Measurements from ENCODE around the gene AP2M1.

The AP2M1 gene

DNA sequence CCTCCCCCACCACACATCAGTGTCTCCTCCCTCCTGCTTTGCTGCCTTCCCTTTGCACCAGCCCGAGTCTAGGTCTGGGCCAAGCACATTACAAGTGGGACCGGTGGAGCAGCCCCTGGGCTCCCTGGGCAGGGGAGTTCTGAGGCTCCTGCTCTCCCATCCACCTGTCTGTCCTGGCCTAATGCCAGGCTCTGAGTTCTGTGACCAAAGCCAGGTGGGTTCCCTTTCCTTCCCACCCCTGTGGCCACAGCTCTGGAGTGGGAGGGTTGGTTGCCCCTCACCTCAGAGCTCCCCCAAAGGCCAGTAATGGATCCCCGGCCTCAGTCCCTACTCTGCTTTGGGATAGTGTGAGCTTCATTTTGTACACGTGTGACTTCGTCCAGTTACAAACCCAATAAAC, 9.0 kb downstream of the AP2M1 start:
- no peak for DNase-seq

DNA sequence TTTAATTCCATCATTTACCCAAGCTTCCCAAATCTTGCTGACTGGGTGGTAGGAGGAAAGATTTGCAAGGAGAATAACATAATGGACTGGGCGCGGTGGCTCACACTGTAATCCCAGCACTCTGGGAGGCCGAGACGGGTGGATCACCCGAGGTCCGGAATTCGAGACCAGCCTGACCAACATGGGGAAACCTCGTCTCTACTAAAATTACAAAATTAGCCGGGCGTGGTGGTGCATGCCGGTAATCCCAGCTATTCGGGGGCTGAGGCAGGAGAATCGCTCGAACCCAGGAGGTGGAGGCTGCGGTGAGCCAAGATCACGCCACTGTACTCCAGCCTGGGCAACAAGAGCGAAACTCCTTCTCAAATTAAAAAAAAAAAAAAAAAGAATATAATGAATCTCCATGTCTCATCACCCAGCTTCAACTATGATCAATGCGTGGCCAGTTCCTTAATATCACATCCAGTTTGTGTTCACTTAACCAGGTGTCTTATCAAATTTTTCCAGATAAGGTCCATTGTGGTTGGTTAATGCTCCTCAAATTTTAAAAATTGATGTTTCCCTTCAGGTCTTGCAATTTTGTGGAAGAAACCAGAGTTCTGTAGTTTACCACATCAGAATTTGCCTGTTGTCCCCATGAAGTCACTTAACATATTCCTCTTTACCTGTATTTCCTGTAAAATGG, 10.0 kb downstream of the AP2M1 start:
- DNase-seq = peak; percentile 73

DNA sequence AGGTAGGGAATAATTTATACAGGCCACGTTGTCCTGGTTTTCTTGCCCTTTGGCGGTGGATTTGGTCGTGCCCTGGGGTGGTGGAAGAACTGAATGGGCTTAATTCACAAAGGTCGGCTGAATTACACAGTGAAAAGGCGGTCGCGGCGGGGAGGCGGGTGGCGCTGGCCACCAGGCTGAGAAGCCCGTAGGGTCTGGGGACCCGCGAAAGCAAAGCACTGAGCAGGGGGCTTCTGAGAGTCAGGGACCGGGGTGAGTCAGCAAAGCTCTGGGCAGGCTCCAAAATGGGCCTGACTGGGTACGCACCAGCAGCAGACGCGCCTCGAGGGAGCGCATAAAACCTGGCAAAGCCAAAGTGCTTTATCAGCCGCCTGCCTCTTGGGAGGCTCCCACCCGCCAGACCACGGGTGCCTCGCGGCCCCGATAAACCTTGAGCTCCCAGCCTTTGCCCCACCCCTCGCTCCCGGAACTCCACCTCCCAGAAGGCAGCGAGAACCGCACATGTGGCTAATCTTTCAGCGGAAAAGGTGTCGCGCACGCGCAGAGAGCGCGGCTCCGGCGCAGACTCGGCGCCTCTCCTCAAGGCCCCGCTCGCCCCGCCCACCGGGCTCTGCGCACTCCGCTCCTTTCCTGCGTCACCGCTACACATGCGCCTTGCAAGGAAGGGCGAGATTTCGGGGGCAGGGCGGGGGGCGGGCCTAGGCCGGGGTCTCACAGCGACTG, 11.0 kb downstream of the AP2M1 start:
- DNase-seq = peak; percentile 99

DNA sequence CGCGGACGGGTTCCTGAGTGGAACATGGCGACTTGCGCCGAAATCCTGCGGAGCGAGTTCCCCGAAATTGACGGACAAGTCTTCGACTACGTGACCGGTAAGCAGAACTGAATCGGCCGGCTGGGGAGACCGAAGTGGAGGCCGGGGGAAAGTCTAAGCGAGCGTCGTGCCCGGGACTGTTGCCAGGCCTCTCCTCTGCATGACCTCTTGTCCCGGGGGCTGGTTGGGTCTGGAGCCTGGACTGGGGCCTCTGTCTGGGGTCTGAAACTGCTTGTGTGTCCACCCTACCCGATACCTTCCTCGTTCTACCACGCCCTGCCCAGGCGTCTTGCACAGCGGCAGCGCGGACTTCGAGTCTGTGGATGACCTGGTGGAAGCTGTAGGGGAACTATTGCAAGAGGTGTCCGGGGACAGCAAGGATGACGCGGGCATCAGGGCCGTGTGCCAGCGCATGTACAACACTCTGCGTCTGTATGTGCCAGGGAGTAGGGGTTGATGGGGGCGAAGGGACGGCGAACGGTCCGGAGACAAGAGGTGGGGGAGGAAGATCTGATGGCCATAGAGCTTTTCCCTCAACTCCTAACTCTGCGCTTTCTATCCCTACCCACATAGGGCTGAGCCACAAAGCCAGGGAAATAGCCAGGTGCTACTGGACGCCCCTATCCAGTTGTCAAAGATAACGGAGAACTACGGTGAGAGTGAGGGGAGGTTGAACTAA, 11.7 kb downstream of the AP2M1 start, which contains the start of gene ABCF3:
ABCF3 (plus strand) TSS at position 16 of the 718 bp plus-strand sequence; CDS start at position 25, 9 bp downstream.
- no peak for DNase-seq

DNA sequence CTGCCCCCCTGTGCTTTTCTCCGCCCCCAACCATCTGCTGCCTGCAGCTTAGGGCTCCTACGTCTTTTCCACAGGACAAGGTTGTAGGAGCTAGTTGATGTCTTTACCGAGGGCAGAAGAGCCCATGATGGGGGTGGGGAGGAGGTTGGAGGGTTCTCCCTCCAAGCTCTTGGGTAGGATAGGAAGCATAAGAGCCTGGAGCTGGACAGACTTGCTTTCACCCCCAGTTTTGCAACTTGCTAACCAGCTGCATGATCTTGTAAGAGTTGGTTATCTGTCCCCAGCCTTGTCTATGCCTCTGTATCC, 12.2 kb downstream of the AP2M1 start:
- DNase-seq = peak; percentile 16

DNA sequence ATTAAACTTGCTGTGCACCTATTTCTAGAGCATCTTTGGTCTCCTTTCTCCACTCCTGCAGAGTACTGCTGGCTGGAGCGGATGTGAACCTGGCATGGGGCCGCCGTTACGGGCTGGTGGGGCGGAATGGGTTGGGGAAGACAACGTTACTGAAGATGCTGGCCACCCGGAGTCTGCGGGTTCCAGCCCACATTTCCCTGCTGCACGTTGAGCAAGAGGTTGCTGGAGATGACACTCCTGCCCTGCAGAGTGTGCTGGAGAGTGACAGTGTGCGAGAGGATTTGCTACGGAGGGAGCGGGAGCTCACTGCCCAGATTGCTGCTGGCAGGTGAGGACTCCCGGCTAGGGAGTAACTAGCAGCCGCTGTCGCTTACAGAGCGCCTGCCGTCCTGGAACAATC, 13.4 kb downstream of the AP2M1 start:
- no peak for DNase-seq

DNA sequence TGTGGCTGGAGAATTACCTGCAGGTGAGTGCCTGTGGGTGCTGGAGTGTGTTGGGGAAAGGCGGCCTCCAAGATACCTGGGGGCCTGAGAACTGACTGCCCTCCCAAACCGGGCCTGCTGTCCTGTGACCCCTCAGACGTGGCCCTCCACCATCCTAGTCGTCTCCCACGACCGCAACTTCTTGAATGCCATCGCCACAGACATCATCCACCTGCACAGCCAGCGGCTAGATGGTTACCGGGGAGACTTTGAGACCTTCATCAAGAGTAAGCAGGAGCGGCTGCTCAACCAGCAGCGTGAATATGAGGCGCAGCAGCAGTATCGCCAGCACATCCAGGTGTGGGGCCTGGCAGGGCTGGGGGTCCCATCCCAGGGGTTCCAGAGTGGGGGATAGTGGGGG, 14.8 kb downstream of the AP2M1 start:
- DNase-seq = no peak

DNA sequence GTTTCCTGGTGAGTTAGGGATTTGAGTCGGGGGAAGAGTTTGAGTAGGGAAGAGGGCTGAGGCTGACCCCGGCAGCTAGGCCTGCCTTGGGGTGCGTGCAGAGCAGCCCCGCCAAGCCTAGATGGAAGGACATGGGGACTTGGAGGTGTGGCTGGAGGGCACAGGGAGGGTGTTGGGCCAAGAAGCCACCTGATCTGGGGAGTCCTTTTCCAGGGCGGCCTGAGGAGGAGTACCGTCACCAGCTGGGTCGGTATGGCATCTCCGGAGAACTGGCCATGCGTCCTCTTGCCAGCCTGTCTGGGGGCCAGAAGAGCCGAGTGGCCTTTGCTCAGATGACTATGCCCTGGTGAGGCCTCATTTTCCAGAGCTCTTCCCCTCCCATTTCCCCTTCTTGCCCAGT, 18.2 kb downstream of the AP2M1 start:
- DNase-seq = no peak

DNA sequence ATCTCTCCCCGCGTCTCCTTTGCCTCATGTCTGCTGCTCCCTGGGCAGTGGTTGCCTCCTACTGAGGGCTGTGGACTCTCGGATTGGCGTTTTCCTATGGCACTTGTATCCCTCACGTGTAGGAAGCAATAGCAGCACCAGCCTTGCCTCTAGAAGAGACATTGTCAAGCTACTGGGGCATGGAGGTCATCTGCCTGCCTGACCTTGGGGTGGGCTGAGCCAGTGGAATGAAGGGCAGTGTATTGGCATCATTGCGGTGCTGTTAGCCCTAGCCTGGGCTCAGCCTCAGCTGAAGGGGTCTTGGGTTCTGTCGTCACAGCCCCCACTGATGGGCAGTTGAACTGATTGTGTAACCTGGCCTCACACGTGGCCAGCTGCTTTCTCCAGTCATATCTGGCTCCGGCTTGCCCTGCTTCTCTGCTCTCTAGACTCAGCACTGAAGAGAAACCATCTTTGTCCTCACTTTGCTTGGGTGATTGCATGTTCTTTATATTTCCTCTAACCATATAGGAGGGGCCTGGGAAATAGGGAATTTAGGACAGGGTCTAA, 19.4 kb downstream of the AP2M1 start:
- no peak for DNase-seq

DNA sequence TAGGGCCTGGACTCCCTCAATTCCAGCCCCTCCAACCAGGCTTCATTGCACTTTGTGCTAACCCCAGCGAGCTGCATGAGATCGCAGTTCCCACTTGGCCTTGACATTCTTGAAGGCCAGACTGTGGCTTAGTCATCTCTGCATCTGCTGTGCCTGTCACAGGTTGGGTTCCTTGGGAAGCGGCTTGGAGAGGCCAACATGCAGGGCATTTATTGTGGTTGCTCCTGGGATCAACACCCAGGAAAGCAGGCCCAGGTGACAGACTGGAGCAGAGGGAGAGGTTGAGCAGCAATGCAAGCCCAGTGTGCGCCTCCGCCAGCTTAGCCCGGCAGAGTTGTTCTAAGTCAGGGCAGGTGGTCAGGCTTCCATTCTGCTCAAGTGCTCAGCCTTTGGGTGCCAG, 21.9 kb downstream of the AP2M1 start:
- DNase-seq = no peak

DNA sequence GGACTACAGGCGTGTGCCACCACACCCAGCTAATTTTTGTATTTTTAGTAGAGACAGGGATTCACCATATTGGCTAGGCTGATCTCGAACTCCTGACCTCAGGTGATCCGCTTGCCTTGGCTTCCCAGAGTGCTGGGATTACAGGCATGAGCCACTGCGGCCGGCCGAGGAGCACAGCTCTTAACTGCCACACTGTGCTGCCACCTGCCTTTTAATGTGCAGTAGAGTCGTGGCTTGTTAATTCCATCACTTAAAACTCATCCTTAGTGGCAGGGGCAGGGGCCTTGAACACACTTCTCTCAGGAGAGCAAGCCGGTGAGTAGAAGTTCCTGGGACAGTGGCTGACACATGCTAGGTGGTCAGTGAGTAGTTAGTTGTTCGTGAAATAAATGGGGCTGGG, 23.9 kb downstream of the AP2M1 start:
- DNase-seq = no peak

DNA sequence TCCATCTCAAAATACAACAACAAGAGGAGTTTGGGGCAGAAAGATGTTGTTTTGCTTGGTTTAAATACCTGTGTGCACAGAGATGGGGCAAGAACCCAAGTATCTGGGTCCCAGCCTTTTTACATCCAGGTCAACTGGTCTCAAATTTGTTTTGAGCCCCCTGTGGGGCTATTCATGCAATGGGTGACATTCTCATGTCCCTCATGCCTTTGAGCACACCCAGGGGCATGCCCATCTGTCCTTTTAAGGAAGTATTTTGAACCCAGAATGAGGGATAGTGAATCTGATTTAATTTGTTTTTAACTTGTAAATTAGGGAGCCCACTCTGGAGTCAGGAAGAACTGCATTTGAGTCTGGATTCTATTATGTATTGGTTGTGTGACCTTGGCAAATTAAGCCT, 26.2 kb downstream of the AP2M1 start:
- DNase-seq = no peak

DNA sequence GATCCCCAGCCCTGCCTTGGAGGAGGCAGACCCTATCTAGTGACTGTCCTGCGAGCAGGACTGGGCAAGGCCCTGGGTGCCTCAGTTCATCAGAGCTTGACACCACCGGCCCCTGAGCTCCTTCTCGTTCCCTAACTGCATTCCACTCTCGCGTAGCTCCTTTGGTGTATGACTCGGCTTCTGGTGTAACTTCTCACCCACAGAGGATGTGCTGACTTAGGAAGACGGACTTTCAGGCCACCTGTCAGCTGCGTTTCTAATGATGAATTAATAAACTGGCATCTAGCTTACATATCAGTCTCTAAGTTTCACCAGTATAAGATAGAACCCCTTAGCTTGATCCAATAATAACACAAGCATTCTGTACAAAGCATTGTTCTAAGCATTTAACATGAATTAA, 28.9 kb downstream of the AP2M1 start:
- no peak for DNase-seq

DNA sequence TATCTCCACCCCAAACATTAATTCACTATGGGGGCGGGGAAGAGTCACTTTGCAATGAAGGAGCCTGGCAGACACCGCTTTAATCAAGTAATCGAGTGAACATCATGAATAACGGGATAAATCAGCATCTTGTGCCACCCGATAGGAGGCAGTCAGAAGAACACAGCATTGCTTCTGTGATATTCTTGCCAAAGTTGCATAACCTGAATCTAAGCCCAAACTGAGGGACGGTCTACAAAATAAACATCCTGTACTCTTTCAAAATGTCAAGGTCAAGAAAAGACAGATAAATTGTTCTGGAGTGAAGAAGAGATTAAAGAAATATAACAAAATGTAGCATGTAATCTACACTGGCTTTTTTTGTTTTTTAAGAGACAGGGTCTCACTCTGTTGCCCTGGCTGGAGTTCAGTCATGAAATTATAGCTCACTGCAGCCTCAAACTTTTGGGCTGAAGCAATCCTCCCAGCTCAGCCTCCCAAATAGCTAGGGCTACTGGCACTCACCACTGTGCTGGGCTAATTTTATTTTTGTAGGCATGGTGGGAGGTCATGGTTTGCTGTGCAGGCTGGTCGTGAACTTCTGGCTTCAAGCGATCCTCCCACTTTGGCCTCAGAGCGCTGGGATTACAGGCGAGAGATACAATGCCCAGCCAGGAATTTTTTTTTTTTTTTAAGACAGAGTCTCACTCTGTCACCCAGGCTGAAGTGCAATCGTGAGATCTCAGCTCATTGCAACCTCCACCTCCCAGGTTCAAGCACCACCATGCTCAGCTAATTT, 34.7 kb downstream of the AP2M1 start:
- no peak for DNase-seq

DNA sequence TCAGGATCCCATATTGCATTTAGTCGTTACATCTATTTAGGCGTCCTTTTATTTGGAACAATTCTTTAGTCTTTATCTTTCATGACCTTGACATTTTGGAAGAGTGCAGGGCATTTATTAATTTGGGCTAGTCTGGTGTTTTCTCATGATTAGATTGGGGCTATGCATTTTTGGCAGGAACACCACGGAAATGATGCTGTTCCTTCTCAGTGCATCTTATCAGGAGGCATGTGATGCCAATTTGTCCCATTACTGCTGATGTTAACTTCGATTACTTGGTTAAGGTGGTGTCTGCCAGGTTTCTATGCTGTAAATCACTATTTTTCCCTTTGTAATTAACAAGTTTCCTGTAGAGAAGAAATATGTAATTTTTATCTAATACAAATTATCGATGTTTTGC, 36.6 kb downstream of the AP2M1 start:
- DNase-seq = peak; percentile 70

DNA sequence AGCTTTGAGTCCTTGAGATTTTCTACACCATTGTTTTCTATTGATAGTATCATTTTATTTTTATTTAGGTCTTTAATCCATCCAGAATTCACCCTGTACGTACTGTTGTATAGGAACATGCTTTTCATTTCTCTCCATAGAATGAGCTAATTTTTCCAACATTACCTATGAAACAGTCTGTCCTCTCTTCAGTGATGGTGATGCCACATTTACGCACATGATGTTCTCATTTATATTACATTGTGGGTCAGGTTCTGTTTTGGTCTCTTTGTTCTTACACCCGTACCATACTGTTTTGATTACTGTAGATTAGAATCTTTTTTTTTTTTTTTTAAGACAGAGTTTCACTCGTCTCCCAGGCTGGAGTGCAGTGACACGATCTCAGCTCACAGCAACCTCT, 37.1 kb downstream of the AP2M1 start:
- no peak for DNase-seq

DNA sequence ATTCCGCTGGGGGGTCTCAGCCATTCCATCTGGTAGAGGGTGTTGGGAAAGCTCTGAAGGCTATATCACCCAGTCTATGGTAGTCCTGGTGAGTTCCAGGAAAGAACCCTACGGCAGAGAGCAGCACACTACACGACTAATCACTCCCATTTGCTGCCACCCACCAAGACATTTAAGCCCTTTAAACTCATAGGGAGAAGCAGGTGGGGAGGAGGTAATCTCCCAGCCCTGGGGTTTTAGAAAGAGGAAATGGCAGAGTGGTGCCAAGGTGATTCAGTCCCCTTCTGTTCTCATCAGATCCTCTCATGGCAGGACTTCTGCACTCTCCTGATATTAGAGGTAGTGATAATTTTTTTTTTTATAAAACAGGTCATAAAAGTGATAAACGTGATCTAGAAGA, 44.2 kb downstream of the AP2M1 start:
- DNase-seq = no peak

DNA sequence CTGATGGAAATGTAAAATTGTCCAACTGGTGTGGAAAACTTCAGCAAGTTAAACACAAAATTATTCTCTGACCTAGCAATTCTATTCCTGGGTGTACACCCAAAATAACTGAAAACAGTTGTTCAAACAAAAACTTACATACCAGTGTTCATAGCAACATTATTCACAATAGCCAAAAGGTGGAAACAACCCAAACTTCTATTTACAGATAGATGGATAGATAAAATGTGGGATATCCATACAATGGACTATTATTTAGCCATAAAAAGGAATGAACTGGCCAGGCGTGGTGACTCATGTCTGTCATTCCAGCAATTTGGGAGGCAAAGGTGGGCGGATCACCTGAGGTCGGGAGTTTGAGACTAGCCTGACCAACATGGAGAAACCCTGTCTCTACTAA, 47.9 kb downstream of the AP2M1 start:
- no peak for DNase-seq

DNA sequence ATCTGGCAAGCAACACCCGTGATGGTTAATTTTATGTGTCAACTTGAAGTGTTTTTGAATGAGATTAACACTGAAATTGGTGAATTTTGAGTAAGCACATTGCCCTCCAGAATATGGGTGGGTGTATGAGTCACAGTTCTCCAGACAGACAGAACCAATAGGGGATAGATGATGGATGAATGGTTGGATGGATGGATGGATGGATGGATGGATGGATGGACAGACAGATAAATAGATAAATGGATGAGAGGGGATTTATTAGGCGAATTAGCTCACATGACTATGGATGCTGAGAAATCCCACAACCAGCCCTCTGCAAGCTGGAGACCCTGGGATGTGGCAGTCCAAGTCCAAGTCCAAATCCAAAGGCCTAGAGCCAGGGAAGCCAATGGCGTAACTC, 49.3 kb downstream of the AP2M1 start:
- DNase-seq = no peak

DNA sequence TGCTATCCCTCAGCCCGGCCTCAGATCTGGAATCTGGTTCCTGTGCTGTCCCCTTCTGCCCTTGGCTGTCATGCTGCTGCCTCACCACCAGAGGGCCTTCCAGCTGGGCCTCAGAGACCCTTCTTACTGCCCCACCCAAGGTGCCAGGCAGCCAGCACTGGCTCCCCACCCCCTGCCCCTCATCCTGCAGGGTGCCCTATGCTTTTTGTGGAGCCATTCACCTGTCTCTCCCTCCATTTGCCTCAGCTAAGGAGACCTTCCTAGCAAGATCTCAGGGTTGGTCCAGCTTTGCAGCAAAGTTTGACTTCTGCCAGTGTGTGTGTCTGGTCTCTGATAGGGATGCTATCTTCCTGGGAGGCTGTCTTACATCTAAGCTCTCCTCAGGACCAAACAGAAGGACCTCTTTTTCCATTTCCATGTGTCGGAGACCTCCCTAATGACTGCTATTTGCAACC, 52.9 kb downstream of the AP2M1 start:
- DNase-seq = peak; percentile 59

DNA sequence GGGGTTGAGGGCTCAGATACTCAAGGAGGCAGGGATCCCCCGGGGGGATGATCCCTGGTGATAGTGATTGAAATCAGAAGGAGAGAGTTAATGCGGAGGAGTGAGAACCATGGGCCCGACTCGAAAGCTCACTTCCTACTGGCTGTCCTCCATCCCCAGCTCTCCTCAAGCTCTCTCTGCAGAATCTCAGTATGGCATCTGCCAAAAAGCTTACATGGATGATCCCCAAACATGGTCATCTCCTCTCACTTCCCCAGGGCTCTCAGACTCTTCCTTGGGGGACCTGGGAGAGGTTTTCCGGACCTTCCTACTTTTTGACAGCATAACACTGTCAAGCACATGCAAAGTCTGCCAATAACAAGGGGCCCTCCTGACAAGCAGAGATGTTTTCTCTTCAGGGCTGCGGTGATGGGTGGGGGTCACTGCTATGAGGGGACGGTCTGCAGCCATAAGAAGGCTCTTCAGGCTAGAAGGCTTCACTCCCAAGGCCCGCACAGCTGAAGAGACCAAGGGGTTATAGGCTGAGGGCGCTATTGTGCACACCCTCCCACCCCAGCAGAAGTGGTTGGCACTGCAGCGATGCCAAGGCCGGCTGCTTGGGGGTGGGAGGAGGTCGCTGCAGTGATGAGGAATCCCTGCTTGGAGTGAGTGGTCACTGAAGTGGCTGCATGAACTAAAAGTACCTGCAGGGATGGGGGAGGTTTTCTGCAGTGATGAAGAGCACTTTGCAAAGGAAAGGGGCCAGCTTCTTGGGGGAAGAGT, 53.9 kb downstream of the AP2M1 start:
- no peak for DNase-seq

DNA sequence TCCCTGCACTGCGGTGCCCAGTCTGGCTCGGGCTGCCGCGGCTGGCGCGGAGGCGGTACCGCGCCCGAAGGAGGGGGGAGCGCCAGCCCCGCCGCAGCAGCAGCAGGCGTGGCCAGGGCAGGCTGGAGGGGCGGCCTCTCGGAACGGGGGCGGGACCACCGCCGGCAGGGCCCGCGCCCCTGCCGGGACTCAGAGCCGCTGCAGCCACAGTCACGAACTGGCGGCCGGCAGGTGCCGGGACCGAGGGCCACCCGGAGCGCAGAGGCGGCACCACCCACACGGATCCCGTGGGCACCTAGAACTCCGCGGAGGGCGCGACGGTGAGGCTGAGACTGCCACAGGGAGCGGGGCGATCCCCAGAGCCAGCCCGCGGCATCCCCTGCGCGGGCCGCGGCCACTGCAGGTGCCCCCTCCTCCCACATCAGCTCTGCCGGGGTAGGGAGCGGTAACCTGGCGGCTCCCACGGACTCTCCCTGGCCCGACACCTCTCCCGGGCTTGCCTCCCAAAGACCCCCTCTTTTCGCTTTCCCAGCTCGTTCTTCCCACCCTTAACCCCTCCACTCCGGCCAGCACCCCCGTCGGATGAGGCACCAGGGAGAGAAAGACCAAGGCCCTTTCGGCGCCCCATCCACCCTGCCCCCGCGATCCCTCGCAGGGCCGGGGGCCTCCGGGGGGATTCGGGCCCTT, 54.9 kb downstream of the AP2M1 start, which contains the start of gene VWA5B2:
VWA5B2 (plus strand) TSS at position 192 of the 687 bp plus-strand sequence. CDS start 944 bp downstream, outside the sequence.
- DNase-seq = peak; percentile 65
